NCI-H82 treated with DMSO at 0.1 percent for 48 hours (cell line): Measurements from ENCODE around the gene MYO18A.
"Not testable (repeated sequence)": the region's sequence is repeated elsewhere in the genome, so short reads cannot be mapped to it uniquely, and the experiment has no call there.

Experiments
- DNase-seq: peaks from one replicate; lab custom pipeline; 2025; ENCODE audit not compliant: unreplicated experiment; lab: John Stamatoyannopoulos, UW

Gene MYO18A

DNA sequence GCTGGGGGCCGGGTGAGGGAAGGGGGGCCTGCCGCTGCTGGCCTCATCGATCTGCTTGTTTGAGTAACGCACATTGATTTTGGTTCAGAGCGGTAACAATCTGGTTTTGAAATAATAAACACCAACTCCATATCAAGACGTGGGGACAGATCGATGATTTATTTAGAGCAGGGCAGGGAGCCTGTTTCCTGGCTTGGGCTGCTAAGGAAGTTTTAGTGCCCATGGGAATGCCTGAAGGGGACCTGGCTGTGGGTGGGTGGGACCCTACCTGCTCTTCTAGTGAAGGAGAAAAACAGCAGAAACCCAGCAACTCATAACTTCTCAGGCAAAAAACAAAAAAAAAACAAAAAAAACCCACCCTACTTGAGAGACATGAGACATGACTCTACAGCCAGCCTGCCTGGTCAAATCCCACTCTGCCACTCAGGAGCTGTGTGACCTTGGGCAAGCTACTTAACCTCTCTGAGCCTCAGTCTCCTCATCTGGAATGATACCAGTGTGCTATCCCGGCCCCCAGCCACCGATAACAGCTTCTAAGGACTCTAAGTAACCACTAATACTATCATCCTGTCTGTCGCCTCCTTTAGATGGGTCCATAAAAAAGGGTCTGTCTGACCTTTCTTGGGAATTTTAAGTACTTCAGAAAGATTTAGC is 71.2 kb downstream of the MYO18A start:
- DNase-seq, result no peak

DNA sequence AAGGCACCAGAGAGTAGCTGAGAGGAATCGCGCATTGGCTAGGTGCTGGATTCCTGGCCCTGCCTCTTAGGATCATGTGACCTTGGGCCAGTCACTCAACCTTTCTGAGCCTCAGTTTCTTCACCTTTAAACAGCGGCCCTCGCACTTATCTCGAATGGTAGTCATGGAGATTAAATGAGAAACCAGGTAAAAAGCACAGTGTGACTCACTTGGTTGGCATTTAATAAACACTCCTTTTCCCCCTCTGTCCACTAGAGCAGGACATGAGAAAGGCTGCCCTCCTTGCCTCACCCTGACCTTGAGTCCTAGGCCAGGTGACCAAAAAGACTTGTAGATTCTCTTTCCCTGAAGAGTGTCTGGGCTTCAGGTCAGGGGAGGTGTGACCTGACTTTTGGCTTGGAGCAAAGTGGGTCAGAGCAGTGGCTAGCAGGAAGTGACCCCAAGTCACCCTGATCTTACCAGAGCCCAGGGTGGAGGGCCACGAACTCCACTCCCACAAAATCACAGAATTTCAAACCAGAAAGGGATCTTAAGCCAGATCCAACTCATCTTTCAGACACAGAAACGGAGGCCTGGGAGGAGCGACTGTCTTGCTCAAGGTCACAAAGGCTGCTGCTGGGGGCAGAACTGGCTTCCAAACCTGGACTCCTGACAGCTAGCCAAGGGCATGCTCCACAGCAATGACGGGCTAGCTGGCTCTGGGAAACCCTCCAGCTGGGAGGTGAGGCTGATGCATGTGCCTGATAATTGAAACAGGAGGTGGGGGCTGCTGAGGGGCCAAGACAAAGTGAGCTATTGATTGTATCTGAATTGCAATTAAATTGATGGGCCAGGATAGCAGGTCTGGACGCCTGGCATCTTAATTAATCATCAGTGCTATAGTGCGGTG is 72.0 kb downstream of the MYO18A start:
- no peak for DNase-seq

DNA sequence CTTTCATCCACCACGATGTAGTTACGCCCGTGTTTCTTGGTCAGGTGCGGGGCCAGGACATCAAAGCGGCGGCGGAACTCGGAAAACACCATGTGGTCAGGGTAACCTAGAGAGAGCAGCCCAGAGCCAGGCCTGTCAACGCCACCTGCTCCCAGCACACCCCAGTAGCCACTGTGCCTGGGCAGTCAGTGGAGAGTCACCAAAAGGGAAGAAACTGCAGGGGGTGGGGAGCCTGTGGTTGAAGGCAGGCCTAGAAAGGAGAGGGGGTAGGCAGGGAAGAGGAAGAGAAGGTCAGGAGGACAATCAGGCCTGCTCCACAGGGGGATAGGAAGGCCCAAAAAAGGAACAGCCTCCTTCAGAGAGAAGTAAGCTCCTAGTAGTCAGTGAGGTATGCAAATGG is 73.1 kb downstream of the MYO18A start:
- no peak for DNase-seq

DNA sequence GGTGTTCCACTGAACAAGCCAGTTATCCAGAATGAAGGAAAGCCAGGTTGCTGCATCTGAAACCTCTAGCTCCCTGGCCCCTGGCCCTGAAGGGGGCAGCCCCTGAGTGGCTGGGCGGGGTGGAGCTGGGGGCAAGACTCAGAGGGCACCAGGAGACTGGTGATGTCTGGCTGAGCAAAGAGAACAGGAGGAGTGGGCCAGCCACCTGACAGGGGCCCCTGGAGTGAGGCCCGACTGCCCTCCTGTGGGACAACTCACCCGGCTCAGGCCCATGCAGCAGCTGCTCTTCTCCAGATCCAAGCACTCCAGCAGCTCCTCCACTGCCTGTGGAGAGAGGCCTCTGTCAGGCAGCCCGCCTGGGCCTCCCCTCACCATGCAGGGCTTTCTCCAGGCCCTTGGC is 76.9 kb downstream of the MYO18A start:
- no peak for DNase-seq

DNA sequence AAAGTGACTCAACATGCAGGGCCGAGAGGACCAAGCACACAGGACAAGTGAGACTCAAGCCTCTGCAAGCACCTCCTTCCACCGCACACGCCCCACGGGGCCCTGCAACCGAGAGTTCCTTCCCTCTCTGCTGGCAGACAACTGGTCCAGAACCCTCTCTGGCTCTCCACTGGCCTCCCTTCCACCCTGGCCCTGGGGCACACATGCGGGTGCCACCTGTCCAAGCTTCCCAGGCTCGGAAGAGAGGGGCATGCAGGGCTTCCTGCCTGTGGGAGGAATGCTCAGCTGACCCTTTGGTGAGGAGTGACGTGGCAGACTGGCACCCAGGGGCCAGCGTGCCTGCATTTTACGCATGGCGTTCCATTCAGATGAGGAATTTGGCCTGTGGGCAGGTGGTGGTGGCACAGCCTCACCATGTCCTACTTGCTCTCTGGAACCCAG is 77.4 kb downstream of the MYO18A start:
- DNase-seq, result no peak

DNA sequence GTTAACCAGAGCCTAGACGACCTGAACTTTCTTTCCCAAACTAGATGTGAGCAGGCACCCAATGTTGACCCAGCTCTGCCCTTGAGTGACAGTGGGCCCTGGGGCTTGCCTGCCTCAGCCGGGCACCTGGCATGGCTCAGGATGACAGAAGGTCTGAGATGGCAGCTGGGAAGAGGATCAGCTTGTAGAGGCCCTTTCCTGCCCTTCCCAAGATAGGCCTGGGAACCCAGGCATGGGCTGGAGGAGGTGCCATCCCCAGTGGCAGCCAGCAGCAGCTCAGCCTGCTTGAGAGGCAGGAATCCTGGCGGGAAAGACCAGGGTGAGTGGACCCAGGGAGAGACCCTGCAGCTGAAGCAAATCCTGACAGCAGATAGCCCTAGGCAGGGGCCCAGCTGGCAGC is 78.2 kb downstream of the MYO18A start:
- no peak for DNase-seq

DNA sequence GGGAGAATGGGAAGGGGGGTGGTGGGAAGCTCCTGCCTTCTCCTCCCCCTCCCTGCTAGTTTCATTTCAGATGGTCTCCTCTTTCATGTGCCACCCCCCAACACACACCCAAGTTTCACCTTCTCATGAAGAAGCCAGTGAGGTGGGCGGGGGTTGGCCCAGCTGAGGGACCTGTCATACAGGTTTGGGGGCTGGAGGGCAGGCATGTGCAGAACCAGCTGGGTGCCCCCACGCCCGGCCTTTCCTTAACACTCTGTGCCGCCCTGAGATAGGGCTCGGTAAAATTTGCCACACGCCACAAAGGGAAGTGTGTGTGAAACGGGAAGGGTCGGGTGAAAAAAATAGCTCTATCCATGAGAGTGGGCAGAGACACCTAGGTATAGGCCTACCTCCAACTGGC is 79.9 kb downstream of the MYO18A start:
- no peak for DNase-seq

DNA sequence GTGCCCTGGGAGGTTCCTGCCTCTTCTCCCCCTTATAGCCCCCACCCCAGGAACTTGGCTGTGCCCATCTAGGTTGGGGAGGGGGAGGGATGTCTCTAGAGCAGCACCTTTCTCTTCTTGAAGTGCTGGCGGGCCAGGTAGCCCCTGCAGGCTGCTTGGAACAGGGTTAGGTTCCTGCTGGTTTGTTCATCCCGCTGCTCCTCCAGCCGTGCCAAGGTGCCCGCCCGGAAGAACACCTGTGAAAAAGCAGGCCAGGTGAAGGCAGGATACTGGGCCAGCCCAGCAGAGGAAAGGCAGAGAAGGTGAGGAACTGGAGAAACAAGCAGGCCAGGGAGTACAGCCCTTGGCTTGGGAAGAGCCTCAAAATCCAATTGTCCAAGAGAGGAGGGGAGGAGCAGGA is 80.7 kb downstream of the MYO18A start:
- DNase-seq, result no peak

DNA sequence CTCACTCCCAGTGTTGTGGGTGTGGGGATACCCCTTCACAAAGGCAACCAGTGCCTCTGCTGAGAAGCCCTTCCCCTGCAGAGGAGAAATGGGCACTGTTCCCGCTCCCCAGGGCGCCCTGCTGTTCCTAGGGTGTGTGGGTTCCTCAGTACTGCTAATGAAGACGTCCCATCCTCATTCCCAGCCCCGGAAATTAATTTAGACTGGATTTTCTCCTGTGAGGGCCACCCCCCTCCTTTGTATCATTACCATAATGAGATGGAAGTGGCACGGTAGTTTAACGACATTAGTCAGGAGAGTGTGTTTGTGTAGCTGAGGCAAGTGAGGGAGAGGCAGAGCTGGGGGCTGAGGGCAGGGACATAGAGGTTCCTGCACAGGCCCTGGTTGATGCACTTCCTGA is 84.1 kb downstream of the MYO18A start:
- peak; percentile 47 for DNase-seq

DNA sequence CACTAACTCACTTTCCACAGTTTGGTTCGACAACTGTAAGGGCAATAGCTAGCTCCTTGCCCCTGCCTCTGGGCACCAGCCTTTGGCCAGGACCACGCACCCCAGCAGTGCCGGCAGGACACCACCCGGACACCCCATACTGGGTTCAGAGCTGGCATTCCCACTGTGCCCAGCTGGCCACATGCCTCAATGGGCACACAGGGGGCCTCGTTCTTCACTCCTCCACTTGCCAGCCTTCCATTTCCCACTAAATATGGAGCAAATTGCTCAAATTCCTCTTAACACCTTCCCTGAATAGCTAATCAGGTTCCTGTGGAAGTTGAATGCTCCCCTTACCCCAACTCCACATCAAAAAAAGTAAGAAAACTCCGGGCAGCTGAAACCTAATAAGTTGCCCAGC is 84.8 kb downstream of the MYO18A start:
- no peak for DNase-seq

DNA sequence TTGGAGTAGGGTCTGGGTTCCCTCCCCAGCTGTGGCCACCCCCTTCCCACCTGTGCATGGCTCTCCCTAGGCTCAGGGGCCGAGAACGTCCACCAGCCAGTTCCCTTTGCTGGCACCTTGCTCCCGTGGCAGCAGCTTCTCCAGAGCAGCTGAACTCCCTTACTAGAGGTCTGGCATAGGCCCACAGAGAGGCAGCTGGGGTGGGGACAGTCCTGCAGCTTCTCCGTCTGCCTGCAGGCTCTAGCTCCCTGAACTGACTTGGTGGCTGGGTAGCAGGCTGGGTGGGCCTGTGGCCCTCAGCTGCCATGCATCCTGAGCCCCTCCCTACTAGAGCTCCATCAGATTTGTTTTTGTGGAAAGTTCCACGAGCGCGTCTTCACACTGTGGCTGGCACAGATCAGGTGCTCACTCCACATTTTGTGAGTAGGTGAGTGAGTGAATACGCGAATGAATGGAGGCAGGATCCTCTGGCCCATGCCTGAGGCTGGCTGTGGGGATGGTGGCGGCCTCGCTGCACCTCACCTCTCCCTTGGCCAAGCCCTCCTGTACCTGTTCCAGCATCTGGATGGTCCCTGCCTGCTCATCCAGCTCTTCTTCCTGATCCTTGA is 86.0 kb downstream of the MYO18A start:
- no peak for DNase-seq

DNA sequence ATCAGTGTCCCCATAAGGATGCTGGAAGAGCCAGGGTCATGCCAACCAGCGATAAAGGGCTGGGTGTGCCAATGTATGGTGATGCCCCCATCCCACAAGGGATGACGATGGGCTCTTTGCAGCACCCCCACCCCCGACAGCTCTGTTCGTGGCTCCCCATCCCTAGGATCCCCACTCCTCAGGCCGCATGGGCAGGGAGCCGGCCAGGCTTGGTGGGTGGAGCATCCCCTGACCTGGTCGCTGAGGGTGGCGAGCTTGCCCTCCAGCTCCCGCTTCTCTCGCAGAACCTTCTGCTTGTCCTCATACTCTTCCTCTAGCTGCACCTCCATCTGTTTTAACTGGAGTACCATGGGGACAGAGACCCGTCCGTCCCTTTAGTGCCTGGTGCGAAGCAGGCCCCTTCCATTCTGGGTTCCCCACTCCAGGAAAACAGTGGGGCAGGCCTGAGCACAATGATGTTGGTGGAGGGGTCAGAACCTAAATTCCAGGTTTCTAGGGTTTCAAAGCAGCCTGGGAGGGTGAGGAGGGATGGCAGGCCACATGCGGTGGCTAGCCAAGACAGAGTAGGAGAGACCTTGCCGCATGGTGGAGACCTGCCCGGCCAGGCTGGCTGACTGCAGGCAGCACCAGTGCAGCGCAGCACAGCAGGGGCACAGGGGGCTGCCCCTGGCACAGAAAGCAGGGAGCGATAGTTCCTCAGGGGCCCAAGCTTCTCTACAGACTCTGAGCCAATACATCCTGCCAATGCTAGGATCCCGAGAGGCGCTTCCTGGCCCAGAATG is 86.9 kb downstream of the MYO18A start:
- DNase-seq, result no peak

DNA sequence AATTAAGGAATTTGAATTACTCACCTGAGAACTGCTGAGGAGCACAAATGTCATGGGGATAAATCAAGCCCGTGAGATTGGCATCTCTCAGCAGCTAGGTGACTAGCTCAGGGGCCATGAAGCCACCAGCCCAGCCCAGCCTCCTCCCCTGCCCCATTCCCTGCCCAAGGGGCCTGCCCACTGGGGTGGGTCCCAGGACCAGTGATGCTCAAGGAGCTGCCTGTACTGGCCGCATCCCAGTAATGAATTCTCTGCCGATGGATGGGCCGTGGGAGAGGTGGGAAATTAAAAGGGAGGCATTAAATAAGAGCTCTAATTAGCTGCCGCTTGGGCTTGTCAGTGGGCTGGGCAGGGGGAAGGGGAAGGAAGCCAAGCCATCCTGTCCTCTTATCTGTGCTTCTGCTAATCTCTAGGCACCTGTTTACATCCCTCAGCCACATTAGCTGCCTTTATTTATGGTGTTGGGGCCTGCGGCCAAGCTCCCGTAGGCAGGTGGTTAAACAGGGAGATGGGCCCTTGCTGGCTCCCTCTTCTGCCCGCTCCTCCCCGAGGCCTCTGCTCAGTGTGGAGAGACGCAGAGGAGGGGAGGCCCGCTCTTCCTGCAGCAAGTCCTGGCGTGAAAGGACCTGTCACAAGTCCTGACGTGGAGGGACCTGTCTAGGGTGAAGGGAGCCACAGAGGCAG is 88.5 kb downstream of the MYO18A start:
- peak; percentile 78 for DNase-seq

DNA sequence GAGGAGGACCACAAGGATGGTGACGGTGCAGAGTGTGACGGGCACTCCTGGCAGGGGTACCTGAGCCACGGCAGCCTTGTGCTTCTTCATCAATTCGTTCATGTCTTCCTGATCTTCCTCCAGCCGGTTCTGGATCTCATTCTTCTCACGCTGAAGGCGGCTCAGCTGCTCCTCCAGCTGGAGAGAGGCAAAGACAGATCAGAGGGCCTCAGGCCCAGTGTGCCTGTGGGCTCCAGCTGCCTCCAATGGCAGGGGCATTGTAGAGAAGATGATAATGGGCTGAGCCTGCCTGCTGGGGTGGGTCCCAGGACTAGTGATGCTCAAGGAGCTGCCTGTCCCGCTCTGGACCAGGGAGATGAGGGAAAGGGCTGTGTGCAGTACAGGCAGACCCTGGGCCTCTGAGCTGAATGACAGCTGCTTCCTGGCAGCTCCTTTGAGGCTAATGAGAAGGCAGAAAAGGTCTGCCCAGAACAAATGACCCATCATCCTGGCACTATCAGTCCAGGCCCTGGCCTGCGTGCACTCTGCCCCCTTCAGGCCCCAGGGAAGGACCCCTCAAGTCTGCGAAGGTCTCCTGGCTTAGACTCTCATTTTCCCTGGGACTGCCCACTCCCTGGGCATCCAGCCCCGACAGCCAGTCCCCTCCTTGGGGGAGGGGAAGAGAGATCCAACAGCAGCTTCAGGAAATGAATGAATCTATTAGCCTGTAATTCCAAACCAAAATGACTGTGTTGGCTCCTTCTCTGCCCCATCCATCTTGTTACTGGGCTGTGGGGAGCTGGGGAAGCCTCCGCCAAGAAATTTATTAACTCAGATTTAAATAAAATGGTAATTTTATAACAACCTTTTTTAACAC is 89.2 kb downstream of the MYO18A start:
- DNase-seq, result no peak

DNA sequence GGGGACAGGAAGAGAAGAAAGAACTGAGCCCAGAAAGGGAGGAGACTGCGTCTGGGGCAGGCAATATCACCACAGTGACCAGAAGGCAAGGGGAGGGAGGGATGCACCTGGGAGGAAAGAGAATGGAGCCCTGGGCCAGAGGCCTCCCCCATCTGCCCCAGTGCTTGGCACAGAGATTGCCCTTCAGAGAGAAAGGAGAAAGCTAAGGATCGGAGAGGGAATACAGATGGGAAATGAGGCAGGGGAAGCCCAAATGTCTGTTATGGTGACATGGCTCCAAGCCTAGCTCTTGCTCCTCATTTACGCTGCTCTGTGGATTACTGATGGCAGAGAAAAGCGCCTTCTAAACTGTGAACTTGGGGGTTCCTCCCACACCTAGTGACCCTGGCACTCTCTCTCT is 90.1 kb downstream of the MYO18A start:
- DNase-seq, result no peak

DNA sequence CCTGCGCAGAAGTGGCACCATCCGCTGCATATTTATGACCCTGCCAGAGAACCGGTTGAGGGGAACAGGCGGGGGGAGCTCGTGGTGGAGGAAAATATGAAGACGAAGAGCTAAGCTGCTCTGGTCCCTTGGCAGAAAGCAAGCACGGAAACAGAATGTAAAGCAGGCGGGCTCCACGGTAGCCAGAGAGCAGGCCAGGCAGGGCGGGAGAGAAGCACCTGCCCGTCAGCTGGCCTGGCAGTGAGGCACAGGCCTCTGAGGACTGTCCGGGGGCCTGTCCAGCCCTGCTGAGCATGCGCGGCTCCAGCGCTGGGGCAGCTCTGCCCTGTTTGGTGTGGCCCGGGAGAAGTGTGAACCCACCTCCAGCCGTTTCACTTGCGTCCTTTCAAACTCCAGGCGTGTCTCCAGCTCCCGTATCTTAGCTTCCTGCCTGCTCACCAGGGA is 90.6 kb downstream of the MYO18A start:
- DNase-seq, result no peak

DNA sequence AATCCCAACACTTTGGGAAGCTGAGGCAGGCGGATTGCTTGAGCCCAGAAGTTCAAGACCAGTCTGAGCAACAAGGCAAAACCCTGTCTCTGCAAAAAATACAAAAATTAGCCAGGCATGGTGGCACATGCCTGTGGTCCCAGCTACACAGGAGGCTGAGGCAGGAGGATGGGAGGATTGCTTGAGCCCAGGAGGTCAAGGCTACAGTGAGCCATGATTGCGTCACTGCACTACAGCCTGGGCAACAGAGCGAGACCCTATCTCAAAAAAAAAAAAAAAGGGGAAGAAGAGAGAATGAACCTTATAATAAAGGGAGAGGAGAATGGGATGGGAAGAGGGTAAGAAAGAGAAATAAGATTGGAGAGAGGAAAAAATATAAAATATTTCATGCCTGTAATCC is 91.4 kb downstream of the MYO18A start:
- DNase-seq, result not testable (repeated sequence)

DNA sequence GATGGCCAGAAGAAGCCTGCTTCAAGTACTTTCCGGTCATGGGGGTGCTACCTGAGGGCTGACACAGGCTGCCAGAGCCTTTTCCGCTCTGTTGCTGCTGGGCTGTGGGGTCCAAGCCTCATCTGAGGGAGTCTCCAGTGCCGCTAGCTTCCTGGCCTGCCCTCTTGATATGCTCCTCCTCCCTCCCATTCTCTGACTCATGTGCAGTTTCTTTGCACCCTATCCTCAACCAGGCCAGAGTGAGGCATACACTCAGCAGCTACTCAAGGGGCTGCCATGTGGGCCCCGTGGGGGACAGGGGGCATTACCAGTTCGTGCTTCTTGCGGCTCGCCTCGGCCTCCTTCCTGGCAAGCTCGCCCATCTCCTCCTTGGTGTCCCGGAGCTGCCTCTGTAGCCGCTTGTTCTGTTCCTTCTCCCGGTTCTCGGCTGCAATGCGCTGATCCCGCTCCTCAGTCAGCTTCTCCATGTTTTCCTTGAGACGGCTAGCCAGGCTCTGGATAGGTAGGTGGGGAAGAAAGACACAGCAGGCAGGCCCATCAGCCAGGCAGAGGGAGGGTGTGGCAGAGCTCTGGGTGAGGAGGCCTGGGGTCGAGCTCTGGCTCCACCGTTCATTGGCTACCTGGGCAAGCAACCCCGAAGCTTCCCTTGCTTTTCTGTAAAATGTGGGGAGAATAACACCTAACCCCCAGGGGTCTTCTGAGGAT is 93.4 kb downstream of the MYO18A start:
- DNase-seq, result no peak

DNA sequence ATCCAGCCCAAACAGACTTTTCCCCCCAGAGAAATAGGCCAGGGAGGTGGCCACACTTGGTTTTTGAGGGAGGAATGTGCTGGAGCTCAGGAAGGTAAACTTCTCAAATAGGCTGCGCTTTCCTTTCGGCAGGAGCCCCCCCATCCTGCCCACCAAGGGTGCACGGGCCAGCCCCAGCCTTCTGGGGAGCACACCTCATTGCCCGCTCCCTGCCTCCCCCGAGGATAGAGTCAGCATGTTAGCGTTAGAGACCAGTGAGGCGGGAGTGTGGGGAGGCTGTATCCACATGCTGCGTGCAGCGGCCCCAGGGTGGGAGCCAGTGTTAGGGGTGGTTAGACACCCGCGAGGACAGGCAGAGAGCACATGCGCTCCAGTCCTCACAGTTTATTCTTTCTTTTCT is 95.0 kb downstream of the MYO18A start:
- DNase-seq, result no peak
